Right lobe of liver (tissue), 6 donors: ENCODE data around the gene TENM3. TPM values are rescaled to one million over a fixed set of nuclear protein-coding genes. Genes with fewer than 3 reads are reported as not detected.

ENCODE experiments used
- ATAC-seq, 4 donors: fragments of 200-7000 bp; cut with Tn5 transposase; one replicate each; pipeline ENCODE4 v1.9.1; 2020; ENCODE audit warnings: mild to moderate bottlenecking in 4 of 4, moderate library complexity in 4 of 4
- DNase-seq, 3 donors: peaks; one replicate each; pipeline ENCODE4 v3.0.0-alpha.2; 2020
- H3K27ac ChIP-seq, 3 donors: fragments of 200-600 bp; one replicate each; pipeline ENCODE4 v1.8.0; 2022
- H3K27me3 ChIP-seq, 2 donors: fragments of 200-600 bp; one replicate each; pipeline ENCODE4 v1.8.0; 2022
- H3K36me3 ChIP-seq, 4 donors: fragments of 200-600 bp; sonication (generic) in 1 of 4; one replicate each; pipeline versions ENCODE4 v1.5.1 to v1.8.0; 2017 to 2022; ENCODE audit warnings: control low read depth in 1 of 4
- H3K4me1 ChIP-seq, 4 donors: fragments of 200-600 bp; sonication (generic) in 1 of 4; one replicate each; pipeline versions ENCODE4 v1.5.1 to v1.8.0; 2017 to 2022; ENCODE audit warnings: control low read depth in 1 of 4
- H3K4me3 ChIP-seq, 3 donors: fragments of 200-600 bp; one replicate each; pipeline ENCODE4 v1.8.0; 2022
- H3K9me3 ChIP-seq, 4 donors: fragments of 200-600 bp; sonication (generic) in 1 of 4; one replicate each; pipeline versions ENCODE4 v1.5.1 to v1.8.0; 2017 to 2022; ENCODE audit warnings: control low read depth in 1 of 4
- POLR2A ChIP-seq: fragments of 450-650 bp; IDR thresholded peaks from one replicate; pipeline ENCODE4 v1.6.1; 2017; ENCODE audit warnings: antibody characterized with exemption, mild to moderate bottlenecking
- WGBS: methylation state at CpG from one replicate; pipeline ENCODE4 v1.1.6; 2018; ENCODE audit warnings: low coverage, low lambda C conversion rate; ENCODE audit not compliant: insufficient coverage; ENCODE audit errors: missing lambda C conversion rate; 5-methylcytosine and 5-hydroxymethylcytosine counted together
- intact Hi-C, 2 donors: fragments of 100-400 bp; cut with DNase I; formaldehyde crosslinking; loops; one replicate each; pipeline versions ENCODE4 v1.11.2 to v1.14.1; 2022
- total RNA-seq, 6 experiments: library from RNA; depleted of rRNA in 2 of 6; stranded (reverse); fragments of >200 nt in 2 of 6; fragmentation: NEBNext Ultra II Directional in 3 of 6; extraction: Animal tissue kit (Norgen Biotek cat#: 25700) in 3 of 6; gene quantifications; one replicate each; pipeline versions ENCODE4 v1.1.0 to v1.2.4, GENCODE V29; 2016 to 2023
- TF ChIP-seq, protein P1 (sequence below), 4 donors: fragments of 200-600 bp in 3 of 4; fragments of 450-650 bp in 1 of 4; IDR thresholded peaks; one replicate each; pipeline versions ENCODE4 v1.5.1 to v1.8.0; 2016 to 2022; ENCODE audit warnings: antibody characterized with exemption in 4 of 4, mild to moderate bottlenecking in 2 of 4
- donor health status: DM: no; HTN: yes; CAD: no.
- donor health status: DM: no; HTN: no; CAD: no.
- donor health status: DM: no; HTN: no; CAD: no.
- donor health status: DM: no; HTN: yes; CAD: no.
- donor health status: DM: no; HTN: yes; CAD: no.

Gene TENM3
- total RNA-seq, 6 experiments from 2014 or later, result 0.06 to 3.0 (median 1.1) TPM

DNA sequence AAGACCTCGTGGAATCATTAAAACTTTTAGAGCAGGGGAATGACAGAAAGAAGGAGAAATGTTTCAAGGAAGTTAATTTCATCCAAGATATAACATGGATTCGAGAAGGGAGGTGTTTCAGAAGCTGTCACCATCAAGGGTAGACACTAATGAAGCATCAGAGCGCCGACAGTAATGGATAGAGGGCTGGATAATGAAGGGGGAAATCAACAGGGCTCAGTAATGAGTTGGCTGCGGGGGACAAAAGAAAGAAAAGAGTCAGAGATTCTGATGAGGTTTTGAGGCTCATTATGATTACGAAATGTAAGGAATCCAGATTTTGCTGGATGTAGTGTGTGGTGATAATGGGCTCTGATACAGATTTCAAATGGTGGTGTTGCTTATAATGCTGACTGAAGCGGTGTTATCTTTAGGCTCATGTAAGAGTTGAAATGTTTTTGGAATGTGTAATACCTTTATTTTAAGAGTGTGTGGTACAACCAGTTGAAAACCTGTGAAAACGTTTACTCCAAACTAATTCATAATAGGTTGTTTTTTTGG, 39.3 kb upstream of the TENM3 start:
- no peak for TF ChIP-seq POLR2A
- TF ChIP-seq, protein P1, sequence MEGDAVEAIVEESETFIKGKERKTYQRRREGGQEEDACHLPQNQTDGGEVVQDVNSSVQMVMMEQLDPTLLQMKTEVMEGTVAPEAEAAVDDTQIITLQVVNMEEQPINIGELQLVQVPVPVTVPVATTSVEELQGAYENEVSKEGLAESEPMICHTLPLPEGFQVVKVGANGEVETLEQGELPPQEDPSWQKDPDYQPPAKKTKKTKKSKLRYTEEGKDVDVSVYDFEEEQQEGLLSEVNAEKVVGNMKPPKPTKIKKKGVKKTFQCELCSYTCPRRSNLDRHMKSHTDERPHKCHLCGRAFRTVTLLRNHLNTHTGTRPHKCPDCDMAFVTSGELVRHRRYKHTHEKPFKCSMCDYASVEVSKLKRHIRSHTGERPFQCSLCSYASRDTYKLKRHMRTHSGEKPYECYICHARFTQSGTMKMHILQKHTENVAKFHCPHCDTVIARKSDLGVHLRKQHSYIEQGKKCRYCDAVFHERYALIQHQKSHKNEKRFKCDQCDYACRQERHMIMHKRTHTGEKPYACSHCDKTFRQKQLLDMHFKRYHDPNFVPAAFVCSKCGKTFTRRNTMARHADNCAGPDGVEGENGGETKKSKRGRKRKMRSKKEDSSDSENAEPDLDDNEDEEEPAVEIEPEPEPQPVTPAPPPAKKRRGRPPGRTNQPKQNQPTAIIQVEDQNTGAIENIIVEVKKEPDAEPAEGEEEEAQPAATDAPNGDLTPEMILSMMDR (IDR thresholded peaks at IDR 0.05), result no peak
- H3K36me3 ChIP-seq, result no peaks in the 10 kb centered on the region
- 63% methylated on average over 8 of the region's 8 CpGs for WGBS
- no peaks in the 10 kb centered on the region for H3K27me3 ChIP-seq
- no peak overlapping the region for H3K27ac ChIP-seq
- intact Hi-C loops, result no loop called here
- no peak for DNase-seq
- H3K9me3 ChIP-seq, result no peaks in the 10 kb centered on the region
- no peak for ATAC-seq
- no peaks in the 10 kb centered on the region for H3K4me1 ChIP-seq
- no peak overlapping the region for H3K4me3 ChIP-seq

GRCh38 chr4:182205306-182205705, 37.9 kb upstream of the TENM3 start:
- WGBS, result 80% methylated on average over 8 of the region's 9 CpGs
- Histone ChIP-seq H3K27ac (no peak overlapping the region), H3K4me3 (no peak overlapping the region), H3K9me3 (no peaks in the 10 kb centered on the region), H3K4me1 (no peaks in the 10 kb centered on the region), H3K36me3 (no peaks in the 10 kb centered on the region), H3K27me3 (no peaks in the 10 kb centered on the region)
- TF ChIP-seq POLR2A, result no peak
- TF ChIP-seq, protein P1 (IDR thresholded peaks at IDR 0.05), result no peak
- intact Hi-C loops, result no loop called here
- ATAC-seq (no peak), DNase-seq (no peak)

- DNase-seq (no peak), ATAC-seq (no peak)
- Histone ChIP-seq H3K27me3 (no peaks in the 10 kb centered on the region), H3K9me3 (no peaks in the 10 kb centered on the region), H3K4me1 (no peaks in the 10 kb centered on the region), H3K27ac (no peak overlapping the region), H3K4me3 (no peak overlapping the region), H3K36me3 (no peaks in the 10 kb centered on the region)
- 86% methylated on average over 4 of the region's 5 CpGs for WGBS
- intact Hi-C loops, result no loop called here
- TF ChIP-seq, protein P1 (IDR thresholded peaks at IDR 0.05), result no peak
- no peak for TF ChIP-seq POLR2A
Observed at GRCh38 chr4:182206266-182206665, 36.9 kb upstream of the TENM3 start.

DNA sequence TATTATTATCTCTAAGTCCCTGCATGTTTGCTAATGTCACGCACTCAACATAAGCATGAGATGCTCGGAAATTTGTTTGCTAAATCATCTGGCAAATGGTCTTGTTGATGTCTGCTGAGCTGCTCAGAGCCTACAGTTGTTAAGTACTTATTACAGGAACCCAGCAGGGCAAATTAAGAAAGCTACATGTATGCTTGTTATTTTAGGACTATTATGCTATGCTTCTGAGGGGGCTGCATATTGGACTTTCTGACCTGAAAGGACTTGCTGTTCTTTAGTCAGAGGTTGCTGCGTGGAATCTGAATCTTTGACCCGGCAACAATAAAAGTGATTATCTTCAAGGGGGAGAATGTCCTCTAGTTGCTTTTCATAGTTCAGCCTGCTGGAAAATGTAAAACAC, 36.3 kb upstream of the TENM3 start:
- H3K36me3 ChIP-seq, result no peaks in the 10 kb centered on the region
- ATAC-seq, result no peak
- WGBS, result 52% methylated on average over 4 of the region's 4 CpGs
- no peak for TF ChIP-seq POLR2A
- TF ChIP-seq, protein P1 (IDR thresholded peaks at IDR 0.05), result no peak
- intact Hi-C loops, result no loop called here
- no peaks in the 10 kb centered on the region for H3K9me3 ChIP-seq
- no peak overlapping the region for H3K4me3 ChIP-seq
- no peaks in the 10 kb centered on the region for H3K27me3 ChIP-seq
- DNase-seq, result no peak
- H3K27ac ChIP-seq, result no peak overlapping the region
- H3K4me1 ChIP-seq, result no peaks in the 10 kb centered on the region
